ENCODE results near the gene DCAF6.
"Not testable (repeated sequence)": the region's sequence is repeated elsewhere in the genome, so short reads cannot be mapped to it uniquely, and the experiment has no call there.

The DCAF6 gene

GRCh38 chr1:167936068-167936929 lies at the start of gene DCAF6:
TSS of gene DCAF6 (plus strand) at chr1:167936683. CDS start at chr1:167936912, 229 bp downstream.
- peak; percentile 99 for DNase-seq (ENCODE audit: low read depth)
- Histone ChIP-seq H3K9me3 (ENCODE audit: control insufficient read depth, low read length) (no peaks in the 10 kb centered on the region), H3K9ac (ENCODE audit: low read length) (peak within 1 kb of the TSS; percentile 96), H3K27me3 (replicated peaks; ENCODE audit: control insufficient read depth, insufficient read depth, low read length) (no peaks in the 10 kb centered on the region), H3K36me3 (ENCODE audit: control insufficient read depth, insufficient read depth, low read length, severe bottlenecking) (no peaks in the 10 kb centered on the region), H3K4me3 (ENCODE audit: low read length) (peak within 1 kb of the TSS; percentile 95), H3K4me1 (ENCODE audit: control insufficient read depth, insufficient read depth, low read length) (peaks cover 35% of the 10 kb centered on the region)

GRCh38 chr1:167887187-167887586 lies 49.3 kb upstream of the DCAF6 start:
- not testable (repeated sequence) for DNase-seq (ENCODE audit: low read depth); H3K9me3 ChIP-seq (ENCODE audit: control insufficient read depth, low read length); H3K4me3 ChIP-seq (ENCODE audit: low read length); H3K4me1 ChIP-seq (ENCODE audit: control insufficient read depth, insufficient read depth, low read length); H3K27me3 ChIP-seq (replicated peaks; ENCODE audit: control insufficient read depth, insufficient read depth, low read length); H3K9ac ChIP-seq (ENCODE audit: low read length); H3K36me3 ChIP-seq (ENCODE audit: control insufficient read depth, insufficient read depth, low read length, severe bottlenecking)

- Histone ChIP-seq H3K4me1 (ENCODE audit: control insufficient read depth, insufficient read depth, low read length) (no peaks in the 10 kb centered on the region), H3K9me3 (ENCODE audit: control insufficient read depth, low read length) (no peaks in the 10 kb centered on the region), H3K9ac (ENCODE audit: low read length) (no peak overlapping the region), H3K4me3 (ENCODE audit: low read length) (no peak overlapping the region), H3K36me3 (ENCODE audit: control insufficient read depth, insufficient read depth, low read length, severe bottlenecking) (no peaks in the 10 kb centered on the region), H3K27me3 (replicated peaks; ENCODE audit: control insufficient read depth, insufficient read depth, low read length) (no peaks in the 10 kb centered on the region)
- DNase-seq (ENCODE audit: low read depth): no peak
These were observed 46.1 kb upstream of the DCAF6 start for GRCh38 chr1:167890400-167890799.

- Histone ChIP-seq H3K27me3 (replicated peaks; ENCODE audit: control insufficient read depth, insufficient read depth, low read length) (no peaks in the 10 kb centered on the region), H3K4me3 (ENCODE audit: low read length) (no peak overlapping the region), H3K9ac (ENCODE audit: low read length) (no peak overlapping the region), H3K9me3 (ENCODE audit: control insufficient read depth, low read length) (no peaks in the 10 kb centered on the region), H3K4me1 (ENCODE audit: control insufficient read depth, insufficient read depth, low read length) (peaks cover 5% of the 10 kb centered on the region), H3K36me3 (ENCODE audit: control insufficient read depth, insufficient read depth, low read length, severe bottlenecking) (no peaks in the 10 kb centered on the region)
- DNase-seq (ENCODE audit: low read depth): no peak
These were observed 42.7 kb upstream of the DCAF6 start for GRCh38 chr1:167893798-167894197.

GRCh38 chr1:167898578-167899222 lies 37.8 kb upstream of the DCAF6 start:
- Histone ChIP-seq H3K36me3 (ENCODE audit: control insufficient read depth, insufficient read depth, low read length, severe bottlenecking) (no peaks in the 10 kb centered on the region), H3K9me3 (ENCODE audit: control insufficient read depth, low read length) (no peaks in the 10 kb centered on the region), H3K4me1 (ENCODE audit: control insufficient read depth, insufficient read depth, low read length) (peaks cover 18% of the 10 kb centered on the region), H3K27me3 (replicated peaks; ENCODE audit: control insufficient read depth, insufficient read depth, low read length) (no peaks in the 10 kb centered on the region), H3K9ac (ENCODE audit: low read length) (no peak overlapping the region), H3K4me3 (ENCODE audit: low read length) (no peak overlapping the region)
- no peak for DNase-seq (ENCODE audit: low read depth)

GRCh38 chr1:167899253-167899681 lies 37.2 kb upstream of the DCAF6 start:
- Histone ChIP-seq H3K4me3 (ENCODE audit: low read length) (no peak overlapping the region), H3K36me3 (ENCODE audit: control insufficient read depth, insufficient read depth, low read length, severe bottlenecking) (no peaks in the 10 kb centered on the region), H3K27me3 (replicated peaks; ENCODE audit: control insufficient read depth, insufficient read depth, low read length) (no peaks in the 10 kb centered on the region), H3K9ac (ENCODE audit: low read length) (no peak overlapping the region), H3K9me3 (ENCODE audit: control insufficient read depth, low read length) (no peaks in the 10 kb centered on the region), H3K4me1 (ENCODE audit: control insufficient read depth, insufficient read depth, low read length) (peaks cover 18% of the 10 kb centered on the region)
- no peak for DNase-seq (ENCODE audit: low read depth)

- Histone ChIP-seq H3K9ac (ENCODE audit: low read length) (no peak overlapping the region), H3K27me3 (replicated peaks; ENCODE audit: control insufficient read depth, insufficient read depth, low read length) (no peaks in the 10 kb centered on the region), H3K9me3 (ENCODE audit: control insufficient read depth, low read length) (no peaks in the 10 kb centered on the region), H3K4me3 (ENCODE audit: low read length) (no peak overlapping the region), H3K36me3 (ENCODE audit: control insufficient read depth, insufficient read depth, low read length, severe bottlenecking) (no peaks in the 10 kb centered on the region), H3K4me1 (ENCODE audit: control insufficient read depth, insufficient read depth, low read length) (peaks cover 32% of the 10 kb centered on the region)
- DNase-seq (ENCODE audit: low read depth): no peak
These were observed 35.6 kb upstream of the DCAF6 start for GRCh38 chr1:167900907-167901306.

- H3K9ac ChIP-seq (ENCODE audit: low read length): peak overlapping the region; percentile 52
- H3K4me3 ChIP-seq (ENCODE audit: low read length): no peak overlapping the region
- peak; percentile 58 for DNase-seq (ENCODE audit: low read depth)
- H3K36me3 ChIP-seq (ENCODE audit: control insufficient read depth, insufficient read depth, low read length, severe bottlenecking): no peaks in the 10 kb centered on the region
- H3K9me3 ChIP-seq (ENCODE audit: control insufficient read depth, low read length): peaks cover 2% of the 10 kb centered on the region
- H3K27me3 ChIP-seq (replicated peaks; ENCODE audit: control insufficient read depth, insufficient read depth, low read length): no peaks in the 10 kb centered on the region
- H3K4me1 ChIP-seq (ENCODE audit: control insufficient read depth, insufficient read depth, low read length): peaks cover 20% of the 10 kb centered on the region
These were observed 31.8 kb upstream of the DCAF6 start for GRCh38 chr1:167904652-167905130.

- DNase-seq (ENCODE audit: low read depth): peak; percentile 47
- peaks cover 16% of the 10 kb centered on the region for H3K4me1 ChIP-seq (ENCODE audit: control insufficient read depth, insufficient read depth, low read length)
- no peaks in the 10 kb centered on the region for H3K27me3 ChIP-seq (replicated peaks; ENCODE audit: control insufficient read depth, insufficient read depth, low read length)
- peak overlapping the region; percentile 63 for H3K9ac ChIP-seq (ENCODE audit: low read length)
- H3K36me3 ChIP-seq (ENCODE audit: control insufficient read depth, insufficient read depth, low read length, severe bottlenecking): no peaks in the 10 kb centered on the region
- peaks cover 7% of the 10 kb centered on the region for H3K9me3 ChIP-seq (ENCODE audit: control insufficient read depth, low read length)
- no peak overlapping the region for H3K4me3 ChIP-seq (ENCODE audit: low read length)
These were observed 31.3 kb upstream of the DCAF6 start for GRCh38 chr1:167905182-167905581.

GRCh38 chr1:167905671-167906070 lies 30.8 kb upstream of the DCAF6 start:
- Histone ChIP-seq H3K27me3 (replicated peaks; ENCODE audit: control insufficient read depth, insufficient read depth, low read length) (no peaks in the 10 kb centered on the region), H3K4me3 (ENCODE audit: low read length) (no peak overlapping the region), H3K4me1 (ENCODE audit: control insufficient read depth, insufficient read depth, low read length) (peaks cover 21% of the 10 kb centered on the region), H3K9ac (ENCODE audit: low read length) (peak overlapping the region; percentile 63), H3K36me3 (ENCODE audit: control insufficient read depth, insufficient read depth, low read length, severe bottlenecking) (no peaks in the 10 kb centered on the region), H3K9me3 (ENCODE audit: control insufficient read depth, low read length) (peaks cover 8% of the 10 kb centered on the region)
- DNase-seq (ENCODE audit: low read depth): no peak

GRCh38 chr1:167909691-167910180 lies 26.7 kb upstream of the DCAF6 start:
- Histone ChIP-seq H3K4me1 (ENCODE audit: control insufficient read depth, insufficient read depth, low read length) (peaks cover 21% of the 10 kb centered on the region), H3K4me3 (ENCODE audit: low read length) (no peak overlapping the region), H3K9me3 (ENCODE audit: control insufficient read depth, low read length) (peaks cover 8% of the 10 kb centered on the region), H3K36me3 (ENCODE audit: control insufficient read depth, insufficient read depth, low read length, severe bottlenecking) (peaks cover 12% of the 10 kb centered on the region), H3K27me3 (replicated peaks; ENCODE audit: control insufficient read depth, insufficient read depth, low read length) (no peaks in the 10 kb centered on the region), H3K9ac (ENCODE audit: low read length) (no peak overlapping the region)
- DNase-seq (ENCODE audit: low read depth): no peak

Data from adipocyte (in vitro differentiated cells).